Left lobe of liver (tissue), 2 donors: ENCODE data around the gene SLC22A17. TPM values are rescaled to one million over a fixed set of nuclear protein-coding genes. Genes with fewer than 3 reads are reported as not detected.

Experiments used
- ATAC-seq: fragments of 200-7000 bp; cut with Tn5 transposase; one replicate; pipeline ENCODE4 v1.9.1; 2020; ENCODE audit warnings: mild to moderate bottlenecking, moderate library complexity
- DNase-seq: peaks from one replicate; pipeline ENCODE4 v3.0.0-alpha.2; 2020; ENCODE audit warnings: low spot score
- total RNA-seq: library from RNA; stranded (reverse); gene quantifications from one replicate; pipeline ENCODE4 v1.2.1, GENCODE V29; 2021
- donor health status: DM: no; HTN: no; CAD: no; lungs with moderate emphysema.
- donor health status: DM: no; HTN: yes; CAD: no.

The SLC22A17 gene
- total RNA-seq, 1 donor from 2014 or later = 3.6 TPM

DNA sequence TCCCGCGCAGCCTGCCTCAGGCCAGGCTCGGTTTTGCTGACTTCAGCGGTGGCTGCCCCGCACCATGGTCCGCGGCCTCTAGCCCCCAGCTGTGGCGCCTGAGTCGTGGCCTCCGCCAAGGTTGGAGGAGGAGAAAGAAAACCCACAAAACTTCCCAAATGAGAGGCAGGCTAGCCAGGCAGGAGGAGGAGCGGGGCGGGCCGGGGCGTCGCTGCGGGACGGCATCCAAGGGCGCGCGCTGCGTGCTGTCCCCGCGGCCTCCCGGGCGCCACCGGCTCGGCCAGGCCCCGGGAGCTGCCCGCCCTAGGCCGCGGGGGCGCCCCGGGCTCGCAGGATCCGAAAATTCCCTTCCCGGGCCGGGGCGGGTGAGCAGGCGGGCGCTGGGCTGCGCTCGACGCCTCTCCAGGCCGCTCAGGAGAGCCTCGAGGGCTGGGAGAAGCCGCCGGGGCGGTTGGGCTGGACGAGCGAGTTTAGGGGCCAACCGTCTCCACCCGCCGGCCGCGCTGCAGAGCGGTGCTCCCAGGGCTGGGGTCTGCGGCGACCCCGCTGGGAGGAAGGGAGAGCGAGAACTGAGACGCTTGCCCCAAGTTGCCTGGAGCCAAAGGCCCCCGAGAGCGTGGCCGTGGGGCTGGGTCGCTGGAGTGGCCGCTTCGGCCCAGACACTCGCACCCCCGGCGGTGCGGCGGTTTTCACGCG is 12.5 kb upstream of the SLC22A17 start, which contains the start of gene EFS:
Gene EFS, minus strand, starts transcription at position 137 of the 696 bp plus-strand sequence. CDS start 147 bp downstream, outside the sequence.
- DNase-seq (no peak), ATAC-seq (peak; percentile 70)

DNA sequence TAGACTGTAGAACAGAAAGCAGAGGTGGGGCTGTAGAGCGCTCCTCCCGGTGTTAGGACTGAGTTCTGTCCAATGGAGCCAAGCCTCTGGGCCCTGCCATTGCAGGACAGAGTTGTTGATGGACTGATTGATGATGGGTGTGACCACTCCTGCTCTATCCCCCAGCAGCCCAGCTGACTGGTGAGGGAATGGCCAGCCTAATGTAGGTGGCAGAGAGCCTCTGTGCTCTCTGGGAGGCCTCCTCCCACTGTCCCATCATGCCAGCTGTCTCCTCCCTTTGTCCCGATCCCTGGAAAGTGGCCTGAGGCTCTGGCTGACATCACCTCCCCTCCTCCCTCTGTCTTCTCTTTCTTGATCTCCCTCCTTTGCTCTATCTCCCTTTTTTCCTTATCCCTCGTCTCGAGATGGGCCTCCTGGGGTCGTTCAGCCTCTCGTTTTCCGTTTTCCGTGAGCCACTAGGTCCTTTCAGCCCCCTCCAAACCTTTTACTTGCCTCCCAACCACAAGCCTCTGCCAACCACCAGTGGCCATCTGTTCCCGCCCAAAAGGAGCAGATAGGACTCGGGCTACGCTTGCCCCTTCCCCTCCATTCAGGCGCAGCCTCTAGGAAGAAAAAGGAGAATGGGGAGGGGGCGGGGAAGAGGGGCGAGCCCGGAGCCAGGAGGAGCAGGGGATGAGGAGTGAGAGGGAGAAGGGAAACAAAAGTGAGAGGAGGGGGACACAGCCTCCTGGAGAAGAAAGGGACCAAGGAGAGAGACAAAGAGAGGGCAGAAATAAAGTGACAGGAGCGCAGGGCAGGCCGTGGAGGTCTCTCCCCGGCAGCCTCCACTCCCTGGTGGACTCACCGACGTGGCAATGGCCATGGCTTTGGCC is 11.7 kb upstream of the SLC22A17 start:
- DNase-seq (no peak), ATAC-seq (no peak)

GRCh38 chr14:23362200-23362599 is 9.5 kb upstream of the SLC22A17 start:
- DNase-seq = no peak

GRCh38 chr14:23361763-23362162 is 9.1 kb upstream of the SLC22A17 start:
- ATAC-seq (no peak), DNase-seq (no peak)

More at GRCh38 chr14:23362200-23362599, 9.5 kb upstream of the SLC22A17 start:
- no peak for ATAC-seq

DNA sequence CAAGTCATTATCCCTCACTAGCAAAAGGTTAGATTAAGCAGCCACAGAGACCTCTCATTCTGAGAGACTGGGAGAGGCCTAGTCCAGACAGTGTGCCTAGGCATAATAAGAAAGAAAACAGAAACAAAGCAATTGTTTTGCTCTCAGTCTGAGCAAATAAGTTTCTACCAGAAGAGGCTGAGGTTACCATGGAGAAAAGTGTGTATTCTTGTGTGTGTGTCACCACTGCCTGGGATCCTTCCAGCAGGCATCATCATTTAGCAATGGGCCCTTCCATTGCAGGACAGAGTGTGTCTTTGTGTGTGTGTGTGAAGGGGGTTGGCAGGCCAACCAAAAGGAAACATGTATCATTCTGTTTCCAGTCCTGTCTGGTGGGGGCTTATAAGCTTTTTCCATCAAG is 8.6 kb upstream of the SLC22A17 start:
- ATAC-seq (no peak), DNase-seq (no peak)

GRCh38 chr14:23360496-23360895 is 7.8 kb upstream of the SLC22A17 start:
- DNase-seq = no peak

DNA sequence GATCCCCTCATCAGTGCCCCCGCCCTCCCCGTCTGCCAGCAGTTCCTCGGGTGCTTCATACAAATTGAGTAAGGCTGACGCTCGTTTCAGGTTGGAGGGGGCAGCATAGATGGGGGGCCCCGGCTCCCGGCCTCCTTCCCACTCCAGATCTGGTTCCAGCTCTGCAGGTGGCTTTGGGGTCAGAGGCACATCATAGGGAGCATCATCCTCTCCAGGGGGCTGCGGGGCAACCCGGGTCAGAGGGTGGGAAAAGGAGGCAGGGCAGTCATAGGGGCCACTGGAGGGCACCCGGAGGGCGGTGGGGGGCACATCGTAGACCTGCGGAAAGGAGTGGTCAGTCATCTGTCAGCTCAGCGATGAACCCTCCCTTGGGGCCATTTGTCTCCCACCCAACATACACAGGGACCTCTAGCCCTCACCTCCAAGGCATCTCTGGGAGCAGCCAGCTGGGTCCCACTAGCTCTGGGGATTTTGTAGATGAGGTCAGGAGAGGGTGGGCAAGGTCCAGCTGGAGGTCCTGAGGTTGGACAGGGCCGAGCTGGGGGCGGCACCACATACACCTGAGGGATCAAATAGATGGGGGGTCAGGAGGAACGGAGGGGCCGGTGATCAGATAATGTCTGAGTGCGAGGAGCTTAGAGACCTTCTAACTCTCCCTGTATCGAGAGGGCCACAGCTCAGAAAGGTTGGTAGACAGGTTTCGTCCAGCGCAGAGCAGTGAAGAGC is 7.2 kb upstream of the SLC22A17 start:
- ATAC-seq (no peak), DNase-seq (no peak)

More at GRCh38 chr14:23360496-23360895, 7.8 kb upstream of the SLC22A17 start:
- peak; percentile 29 for ATAC-seq

GRCh38 chr14:23359167-23359626 is 6.5 kb upstream of the SLC22A17 start:
- ATAC-seq (no peak), DNase-seq (no peak)

DNA sequence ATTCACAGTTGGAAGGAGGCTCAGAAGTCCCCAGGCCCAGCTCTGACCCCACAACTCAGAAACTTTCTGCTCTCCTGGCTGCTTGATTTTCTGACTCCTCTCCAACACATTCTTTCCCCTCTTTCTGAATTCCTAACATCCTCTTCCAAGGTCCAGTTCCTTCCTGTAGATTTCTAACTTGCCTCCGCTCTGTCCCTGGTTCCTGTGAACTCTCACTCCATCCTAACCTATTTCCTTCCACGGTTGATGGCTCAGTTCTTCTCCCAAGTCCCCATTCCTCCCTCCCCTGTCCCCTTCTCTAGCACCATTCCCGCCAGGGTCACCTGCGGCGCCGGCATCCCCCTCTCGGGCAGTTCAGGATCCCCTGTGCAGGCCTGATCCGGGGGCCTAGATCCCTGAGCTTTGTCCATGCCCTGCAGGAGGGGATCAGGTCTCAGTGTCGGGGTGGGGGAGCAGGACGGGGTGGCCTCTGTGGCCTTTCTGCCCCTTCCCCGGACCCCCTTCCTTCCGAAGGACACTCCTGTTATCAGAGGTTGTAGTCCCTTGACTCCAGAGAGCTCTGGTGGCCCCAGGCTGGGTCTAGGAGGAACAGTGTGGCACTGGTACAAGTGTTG is 6.0 kb upstream of the SLC22A17 start:
- DNase-seq (no peak), ATAC-seq (no peak)

DNA sequence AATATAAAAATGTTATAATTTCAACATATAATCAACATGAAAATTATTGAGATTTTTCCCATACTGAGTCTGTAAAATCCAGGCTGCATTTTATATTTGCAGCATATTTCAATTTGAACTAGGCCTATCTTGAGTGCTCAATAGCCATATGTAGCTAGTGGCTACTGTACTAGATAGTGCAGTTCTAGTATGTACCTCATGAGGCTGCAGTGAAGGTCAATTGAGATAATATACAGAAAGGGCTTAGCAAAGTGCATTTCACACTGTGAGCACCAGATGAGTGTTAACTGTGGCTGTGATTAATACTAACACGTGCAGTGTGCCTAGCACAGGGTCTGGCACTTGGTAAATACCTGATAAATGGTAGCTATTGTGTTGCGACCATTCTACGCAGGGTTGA is 5.4 kb upstream of the SLC22A17 start:
- ATAC-seq (no peak), DNase-seq (no peak)

GRCh38 chr14:23357261-23357660 is 4.6 kb upstream of the SLC22A17 start:
- ATAC-seq (no peak), DNase-seq (peak; percentile 27)

DNA sequence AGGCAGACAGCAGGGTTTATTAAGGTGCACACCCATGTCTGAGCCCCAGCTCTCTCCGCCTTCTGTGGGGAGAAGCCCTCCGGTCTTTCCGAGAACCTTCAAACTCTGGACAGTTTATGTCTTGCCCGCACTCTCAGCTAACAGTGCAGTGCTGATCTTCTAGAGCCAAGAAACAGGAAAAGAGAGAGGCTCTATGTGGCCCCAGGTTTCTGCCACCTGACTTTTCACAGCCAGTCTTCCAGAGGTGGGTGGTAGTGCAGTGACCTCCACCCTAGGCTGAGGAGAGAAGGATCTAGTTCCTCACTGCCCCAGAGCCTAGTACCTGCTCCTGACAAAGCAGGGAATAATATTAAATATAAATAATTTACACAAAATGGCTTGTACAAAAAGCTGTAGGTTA is 4.0 kb upstream of the SLC22A17 start:
- no peak for ATAC-seq

GRCh38 chr14:23355871-23356435 is 3.3 kb upstream of the SLC22A17 start:
- ATAC-seq (no peak), DNase-seq (peak; percentile 3)

More for the DNA sequence above, 4.0 kb upstream of the SLC22A17 start:
- peak; percentile 21 for DNase-seq

- ATAC-seq = no peak
These were observed 2.3 kb upstream of the SLC22A17 start for GRCh38 chr14:23354990-23355389.

GRCh38 chr14:23353433-23353780 is 720 bp upstream of the SLC22A17 start:
- DNase-seq = no peak

More at GRCh38 chr14:23354990-23355389, 2.3 kb upstream of the SLC22A17 start:
- DNase-seq = peak; percentile 19

GRCh38 chr14:23351681-23352505 is 794 bp downstream of the SLC22A17 start:
- DNase-seq = no peak
- ATAC-seq = peak; percentile 27

More at GRCh38 chr14:23353433-23353780, 720 bp upstream of the SLC22A17 start:
- no peak for ATAC-seq

DNA sequence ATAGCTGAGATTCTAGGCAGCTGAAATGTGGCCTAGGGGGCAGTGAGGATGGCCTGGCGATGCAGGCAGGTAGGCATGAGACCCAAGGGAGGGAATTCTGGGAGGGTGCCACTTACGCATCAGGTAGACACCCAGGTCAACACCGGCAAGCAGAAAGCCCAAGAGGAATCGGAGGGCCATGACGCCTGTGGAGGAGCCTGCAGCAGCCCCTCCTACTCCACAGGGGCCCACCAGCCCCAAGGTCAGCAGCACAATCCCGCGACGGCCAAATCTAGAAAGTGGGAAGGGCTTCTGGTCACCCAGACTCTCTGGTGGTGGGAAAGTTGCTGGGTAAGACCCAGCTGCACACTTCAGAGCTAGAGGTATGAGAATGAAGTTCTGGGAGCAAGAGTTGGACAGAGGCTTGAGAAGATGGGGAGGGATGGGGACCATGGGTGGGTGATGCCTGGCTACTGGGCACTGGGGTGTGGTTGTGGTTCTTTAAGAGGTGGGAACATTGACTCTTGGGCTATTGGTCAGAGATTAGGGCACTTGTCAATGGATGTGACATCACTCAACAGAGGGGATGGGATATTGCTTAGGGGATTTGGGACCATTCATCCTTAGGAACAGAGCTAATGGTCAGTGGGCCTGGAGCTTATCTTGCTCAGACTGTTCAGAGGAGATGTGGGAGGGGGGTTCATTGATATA is 3.4 kb downstream of the SLC22A17 start:
- peak; percentile 29 for DNase-seq
- no peak for ATAC-seq

DNA sequence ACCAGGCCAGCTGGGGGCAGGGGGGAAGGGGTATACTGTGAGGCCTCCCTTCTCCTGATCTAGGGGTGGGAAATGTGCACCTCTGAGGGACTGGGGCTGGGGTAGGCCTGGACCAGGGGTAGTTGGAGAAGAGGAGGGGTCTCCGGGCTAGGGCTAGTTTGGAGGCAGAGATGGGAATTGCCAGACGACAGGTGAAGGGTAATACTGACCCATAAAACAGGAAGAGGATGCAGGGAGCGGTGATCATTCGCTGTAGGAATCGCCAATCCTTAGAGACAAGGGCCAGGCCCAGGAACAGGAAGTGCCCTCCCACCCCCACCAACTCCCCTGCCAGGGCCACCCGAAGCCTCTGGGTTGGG is 4.4 kb downstream of the SLC22A17 start:
- DNase-seq = no peak
- no peak for ATAC-seq
